ENCODE measurements around the gene PITPNC1.
A peak's percentile ranks its signal among the peaks of the same experiment; 100 is the strongest.

The PITPNC1 gene

GRCh38 chr17:67525239-67526135, 148.4 kb downstream of the PITPNC1 start:
- peaks cover 3 to 13% of the 10 kb centered on the region in 2 experiments for H3K4me1 ChIP-seq (ENCODE audit: control insufficient read depth in 1 of 2, insufficient read depth in 2 of 2, low read length in 2 of 2)
- no peak overlapping the region for H4K8ac ChIP-seq (ENCODE audit: low read depth, low read length)
- no peak overlapping the region for H3K4ac ChIP-seq (ENCODE audit: low read depth, low read length)
- no peaks in the 10 kb centered on the region for H3K36me3 ChIP-seq (ENCODE audit: control insufficient read depth in 1 of 2, insufficient read depth in 2 of 2, low read length in 2 of 2)
- H4K12ac ChIP-seq (ENCODE audit: low read depth, low read length), result no peak overlapping the region
- H3K79me2 ChIP-seq (ENCODE audit: control insufficient read depth, insufficient read depth, low read length, poor library complexity), result no peaks in the 10 kb centered on the region
- H2AK5ac ChIP-seq (ENCODE audit: low read length), result no peak overlapping the region
- no peak overlapping the region for H3K9ac ChIP-seq (ENCODE audit: low read length)
- H3K4me2 ChIP-seq (ENCODE audit: low read length), result no peak overlapping the region
- no peak overlapping the region for H2BK12ac ChIP-seq (ENCODE audit: low read length)
- WGBS (ENCODE audit: extremely low coverage, insufficient coverage, insufficient read length), result no CpG with 5 or more reads among the region's 14 CpGs
- H3K4me3 ChIP-seq (ENCODE audit: low read depth, low read length), result no peak overlapping the region
- no peak overlapping the region for H2BK120ac ChIP-seq (ENCODE audit: insufficient read depth, low read length, poor library complexity)
- peaks cover 7% of the 10 kb centered on the region for H3K79me1 ChIP-seq (ENCODE audit: low read length)
- H2AFZ ChIP-seq (ENCODE audit: insufficient read depth, low read length, poor library complexity), result no peak overlapping the region
- no peak overlapping the region for H3K14ac ChIP-seq (ENCODE audit: low read length)
- H3K27me3 ChIP-seq (ENCODE audit: insufficient read depth, low read length), result no peaks in the 10 kb centered on the region
- no peak overlapping the region for H3K27ac ChIP-seq (ENCODE audit: low read depth, low read length)
- DNase-seq, result no peak
- no peak overlapping the region for H3K18ac ChIP-seq (ENCODE audit: low read length)
- H4K91ac ChIP-seq (ENCODE audit: low read depth, low read length), result no peak overlapping the region
- H3K9me3 ChIP-seq (ENCODE audit: insufficient read depth, low read depth, low read length), result no peaks in the 10 kb centered on the region
- no peak overlapping the region for H2BK5ac ChIP-seq (ENCODE audit: low read depth, low read length, poor library complexity)
- H3K23ac ChIP-seq (ENCODE audit: low read length), result no peak overlapping the region

DNA sequence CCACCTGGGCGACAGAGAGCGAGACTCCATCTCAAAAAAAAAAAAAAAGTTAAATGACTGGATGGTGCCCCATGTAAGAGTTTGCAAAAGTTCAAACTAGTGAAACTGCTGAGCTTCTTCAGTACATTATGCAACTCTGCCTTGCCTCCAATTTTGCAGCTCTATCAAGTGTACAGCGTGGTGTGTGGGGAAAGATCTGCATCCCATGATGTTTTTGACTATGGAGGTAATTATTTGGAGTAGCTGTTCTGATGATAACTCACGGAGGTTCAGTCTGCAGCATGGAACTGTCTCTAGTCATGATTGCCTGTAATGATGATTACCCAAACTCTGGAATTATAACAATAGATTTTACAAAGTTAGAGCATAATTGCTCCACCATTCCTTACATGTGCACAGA, 149.6 kb downstream of the PITPNC1 start:
- peaks cover 2 to 14% of the 10 kb centered on the region in 2 experiments for H3K4me1 ChIP-seq (ENCODE audit: control insufficient read depth in 1 of 2, insufficient read depth in 2 of 2, low read length in 2 of 2)
- WGBS (ENCODE audit: extremely low coverage, insufficient coverage, insufficient read length), result no CpG with 5 or more reads among the region's 4 CpGs
- H4K8ac ChIP-seq (ENCODE audit: low read depth, low read length), result no peak overlapping the region
- no peak overlapping the region for H3K9ac ChIP-seq (ENCODE audit: low read length)
- no peak overlapping the region for H3K23ac ChIP-seq (ENCODE audit: low read length)
- no peaks in the 10 kb centered on the region for H3K27me3 ChIP-seq (ENCODE audit: insufficient read depth, low read length)
- H2BK12ac ChIP-seq (ENCODE audit: low read length), result no peak overlapping the region
- no peak overlapping the region for H4K91ac ChIP-seq (ENCODE audit: low read depth, low read length)
- no peak overlapping the region for H3K4me3 ChIP-seq (ENCODE audit: low read depth, low read length)
- H3K27ac ChIP-seq (ENCODE audit: low read depth, low read length), result no peak overlapping the region
- H3K79me1 ChIP-seq (ENCODE audit: low read length), result peaks cover 7% of the 10 kb centered on the region
- no peaks in the 10 kb centered on the region for H3K79me2 ChIP-seq (ENCODE audit: control insufficient read depth, insufficient read depth, low read length, poor library complexity)
- H3K14ac ChIP-seq (ENCODE audit: low read length), result no peak overlapping the region
- H2BK5ac ChIP-seq (ENCODE audit: low read depth, low read length, poor library complexity), result no peak overlapping the region
- H2AK5ac ChIP-seq (ENCODE audit: low read length), result no peak overlapping the region
- H2BK120ac ChIP-seq (ENCODE audit: insufficient read depth, low read length, poor library complexity), result no peak overlapping the region
- DNase-seq, result no peak
- H3K4ac ChIP-seq (ENCODE audit: low read depth, low read length), result no peak overlapping the region
- no peak overlapping the region for H2AFZ ChIP-seq (ENCODE audit: insufficient read depth, low read length, poor library complexity)
- no peak overlapping the region for H3K4me2 ChIP-seq (ENCODE audit: low read length)
- no peaks in the 10 kb centered on the region for H3K36me3 ChIP-seq (ENCODE audit: control insufficient read depth in 1 of 2, insufficient read depth in 2 of 2, low read length in 2 of 2)
- H4K12ac ChIP-seq (ENCODE audit: low read depth, low read length), result no peak overlapping the region
- H3K9me3 ChIP-seq (ENCODE audit: insufficient read depth, low read depth, low read length), result no peaks in the 10 kb centered on the region
- no peak overlapping the region for H3K18ac ChIP-seq (ENCODE audit: low read length)

DNA sequence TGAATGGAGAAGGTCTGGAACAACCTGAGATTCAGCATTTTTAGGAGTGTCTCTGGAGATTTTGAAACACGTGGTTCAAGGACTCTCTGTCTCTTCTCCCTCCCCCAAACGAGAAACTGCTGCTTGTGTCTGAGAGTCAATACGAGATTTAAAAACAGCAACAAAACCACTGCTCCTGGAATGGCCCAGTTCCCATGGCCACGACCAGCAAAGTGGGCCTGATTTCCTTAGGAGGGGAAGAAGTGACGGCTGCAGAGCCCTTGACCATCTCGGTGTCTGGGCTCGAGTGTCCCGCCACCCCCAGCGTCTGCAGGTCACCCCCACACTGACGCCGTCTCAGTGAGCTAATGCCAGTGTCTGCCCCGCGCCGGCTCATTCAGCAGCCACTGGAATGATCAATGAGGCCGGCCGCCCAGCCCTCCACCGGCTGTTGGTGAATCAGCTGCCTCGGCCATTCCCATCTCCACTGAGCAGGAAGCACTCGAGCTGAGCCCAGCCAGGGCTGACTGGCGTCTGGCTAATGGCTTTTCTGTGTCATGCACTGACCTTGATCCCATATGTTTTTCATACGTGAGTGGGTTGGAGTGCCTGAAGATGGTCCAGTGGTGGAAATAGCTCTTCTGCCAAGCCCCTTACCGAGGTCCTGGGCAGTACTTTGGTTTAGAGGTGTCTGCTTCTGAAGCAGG, 151.8 kb downstream of the PITPNC1 start:
- H4K8ac ChIP-seq (ENCODE audit: low read depth, low read length), result peak overlapping the region; percentile 52
- WGBS (ENCODE audit: extremely low coverage, insufficient coverage, insufficient read length), result no CpG with 5 or more reads among the region's 22 CpGs
- DNase-seq, result peak; percentile 77 to 83
- no peak overlapping the region for H3K18ac ChIP-seq (ENCODE audit: low read length)
- peak overlapping the region; percentile 6 for H2BK5ac ChIP-seq (ENCODE audit: low read depth, low read length, poor library complexity)
- no peak overlapping the region for H3K4ac ChIP-seq (ENCODE audit: low read depth, low read length)
- no peaks in the 10 kb centered on the region for H3K9me3 ChIP-seq (ENCODE audit: insufficient read depth, low read depth, low read length)
- no peak overlapping the region for H2AK5ac ChIP-seq (ENCODE audit: low read length)
- peak overlapping the region; percentile 51 for H3K4me2 ChIP-seq (ENCODE audit: low read length)
- no peak overlapping the region for H3K23ac ChIP-seq (ENCODE audit: low read length)
- H3K27ac ChIP-seq (ENCODE audit: low read depth, low read length), result peak overlapping the region; percentile 59
- peak overlapping the region; percentile 69 for H4K91ac ChIP-seq (ENCODE audit: low read depth, low read length)
- H2BK12ac ChIP-seq (ENCODE audit: low read length), result no peak overlapping the region
- H3K14ac ChIP-seq (ENCODE audit: low read length), result peak overlapping the region; percentile 36
- H3K9ac ChIP-seq (ENCODE audit: low read length), result no peak overlapping the region
- no peaks in the 10 kb centered on the region for H3K36me3 ChIP-seq (ENCODE audit: control insufficient read depth in 1 of 2, insufficient read depth in 2 of 2, low read length in 2 of 2)
- peaks cover 2 to 11% of the 10 kb centered on the region in 2 experiments for H3K4me1 ChIP-seq (ENCODE audit: control insufficient read depth in 1 of 2, insufficient read depth in 2 of 2, low read length in 2 of 2)
- H3K4me3 ChIP-seq (ENCODE audit: low read depth, low read length), result no peak overlapping the region
- H3K79me1 ChIP-seq (ENCODE audit: low read length), result peaks cover 7% of the 10 kb centered on the region
- H3K27me3 ChIP-seq (ENCODE audit: insufficient read depth, low read length), result no peaks in the 10 kb centered on the region
- no peak overlapping the region for H4K12ac ChIP-seq (ENCODE audit: low read depth, low read length)
- no peak overlapping the region for H2AFZ ChIP-seq (ENCODE audit: insufficient read depth, low read length, poor library complexity)
- no peaks in the 10 kb centered on the region for H3K79me2 ChIP-seq (ENCODE audit: control insufficient read depth, insufficient read depth, low read length, poor library complexity)
- H2BK120ac ChIP-seq (ENCODE audit: insufficient read depth, low read length, poor library complexity), result peak overlapping the region; percentile 40

GRCh38 chr17:67531291-67531690, 154.2 kb downstream of the PITPNC1 start:
- H3K27ac ChIP-seq (ENCODE audit: low read depth, low read length), result no peak overlapping the region
- no peak overlapping the region for H3K9ac ChIP-seq (ENCODE audit: low read length)
- H3K36me3 ChIP-seq (ENCODE audit: control insufficient read depth in 1 of 2, insufficient read depth in 2 of 2, low read length in 2 of 2), result no peaks in the 10 kb centered on the region
- H3K14ac ChIP-seq (ENCODE audit: low read length), result no peak overlapping the region
- H4K8ac ChIP-seq (ENCODE audit: low read depth, low read length), result no peak overlapping the region
- DNase-seq, result no peak
- no peak overlapping the region for H4K12ac ChIP-seq (ENCODE audit: low read depth, low read length)
- H2BK120ac ChIP-seq (ENCODE audit: insufficient read depth, low read length, poor library complexity), result no peak overlapping the region
- WGBS (ENCODE audit: extremely low coverage, insufficient coverage, insufficient read length), result no CpG with 5 or more reads among the region's 12 CpGs
- H3K18ac ChIP-seq (ENCODE audit: low read length), result no peak overlapping the region
- H2AK5ac ChIP-seq (ENCODE audit: low read length), result no peak overlapping the region
- no peaks in the 10 kb centered on the region for H3K79me2 ChIP-seq (ENCODE audit: control insufficient read depth, insufficient read depth, low read length, poor library complexity)
- no peaks in the 10 kb centered on the region for H3K27me3 ChIP-seq (ENCODE audit: insufficient read depth, low read length)
- peaks cover 7% of the 10 kb centered on the region for H3K79me1 ChIP-seq (ENCODE audit: low read length)
- H2BK12ac ChIP-seq (ENCODE audit: low read length), result no peak overlapping the region
- H3K4me2 ChIP-seq (ENCODE audit: low read length), result no peak overlapping the region
- H3K9me3 ChIP-seq (ENCODE audit: insufficient read depth, low read depth, low read length), result no peaks in the 10 kb centered on the region
- no peak overlapping the region for H3K23ac ChIP-seq (ENCODE audit: low read length)
- H3K4me3 ChIP-seq (ENCODE audit: low read depth, low read length), result no peak overlapping the region
- no peak overlapping the region for H2BK5ac ChIP-seq (ENCODE audit: low read depth, low read length, poor library complexity)
- H2AFZ ChIP-seq (ENCODE audit: insufficient read depth, low read length, poor library complexity), result no peak overlapping the region
- H3K4me1 ChIP-seq (ENCODE audit: control insufficient read depth in 1 of 2, insufficient read depth in 2 of 2, low read length in 2 of 2), result peaks cover 2 to 11% of the 10 kb centered on the region in 2 experiments
- H3K4ac ChIP-seq (ENCODE audit: low read depth, low read length), result no peak overlapping the region
- no peak overlapping the region for H4K91ac ChIP-seq (ENCODE audit: low read depth, low read length)
